GM21390 (cell line): ENCODE measurements around the gene AVEN.
"Not testable (repeated sequence)": the region's sequence is repeated elsewhere in the genome, so short reads cannot be mapped to it uniquely, and the experiment has no call there.

Source experiments
- ATAC-seq: cut with Tn5 transposase; IDR thresholded peaks from one replicate; pipeline ENCODE4 v1.9.1; 2021; ENCODE audit not compliant: unreplicated experiment

Gene AVEN

DNA sequence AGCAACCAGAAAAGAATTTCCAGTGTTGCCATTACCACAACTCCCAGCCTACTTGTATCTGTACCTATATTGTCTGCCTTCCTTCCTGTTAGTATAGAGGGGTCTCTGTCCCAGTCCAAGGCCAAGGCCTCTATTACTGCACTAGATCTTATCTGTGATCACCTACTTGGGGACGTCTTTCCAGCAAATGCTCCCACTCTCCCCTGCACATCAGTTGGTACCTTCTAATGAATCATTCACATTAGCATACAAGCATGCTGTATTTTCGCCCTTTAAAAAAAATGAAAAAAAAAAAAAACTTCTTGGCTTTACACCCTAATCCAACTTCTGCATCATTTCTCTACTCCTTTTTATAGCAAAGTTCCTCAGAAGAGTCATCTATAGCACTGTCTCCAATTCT lies 4.8 kb upstream of the AVEN start:
- no peak for ATAC-seq

DNA sequence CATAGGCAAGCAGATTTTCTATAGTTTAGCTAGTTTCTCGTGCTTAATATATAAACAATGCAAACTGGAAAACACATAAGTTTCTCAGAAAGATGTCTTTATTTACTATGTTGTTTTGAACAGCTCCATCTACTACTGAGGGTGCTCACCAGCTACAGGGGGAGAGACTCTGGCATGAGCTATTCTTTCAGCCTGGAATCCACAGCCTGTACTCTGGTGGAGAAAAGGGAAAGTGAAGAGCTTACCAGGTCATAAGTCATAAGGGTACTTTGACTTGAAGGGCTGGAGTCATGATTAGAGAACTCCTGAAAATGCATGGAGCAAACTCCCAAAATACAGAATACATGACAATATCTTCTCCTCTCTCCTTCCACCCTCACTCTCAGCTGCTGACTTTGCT lies 4.4 kb upstream of the AVEN start:
- ATAC-seq = no peak

DNA sequence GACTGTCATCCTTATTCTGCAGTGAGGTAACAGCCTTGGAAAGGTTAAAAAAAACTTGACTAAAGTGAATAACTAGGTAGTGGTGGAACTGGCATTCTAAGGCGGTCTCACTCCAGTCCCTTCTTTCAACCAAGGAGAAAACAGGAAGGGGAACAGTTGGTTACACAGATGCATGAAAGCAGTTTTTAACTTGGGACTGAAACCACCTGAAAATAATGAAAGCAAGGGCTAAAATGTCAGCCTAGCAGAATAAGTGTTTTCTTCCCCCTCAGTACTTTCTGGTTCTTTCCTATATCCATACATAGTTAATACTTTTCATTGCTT lies 748 bp upstream of the AVEN start:
- peak; percentile 17 for ATAC-seq

DNA sequence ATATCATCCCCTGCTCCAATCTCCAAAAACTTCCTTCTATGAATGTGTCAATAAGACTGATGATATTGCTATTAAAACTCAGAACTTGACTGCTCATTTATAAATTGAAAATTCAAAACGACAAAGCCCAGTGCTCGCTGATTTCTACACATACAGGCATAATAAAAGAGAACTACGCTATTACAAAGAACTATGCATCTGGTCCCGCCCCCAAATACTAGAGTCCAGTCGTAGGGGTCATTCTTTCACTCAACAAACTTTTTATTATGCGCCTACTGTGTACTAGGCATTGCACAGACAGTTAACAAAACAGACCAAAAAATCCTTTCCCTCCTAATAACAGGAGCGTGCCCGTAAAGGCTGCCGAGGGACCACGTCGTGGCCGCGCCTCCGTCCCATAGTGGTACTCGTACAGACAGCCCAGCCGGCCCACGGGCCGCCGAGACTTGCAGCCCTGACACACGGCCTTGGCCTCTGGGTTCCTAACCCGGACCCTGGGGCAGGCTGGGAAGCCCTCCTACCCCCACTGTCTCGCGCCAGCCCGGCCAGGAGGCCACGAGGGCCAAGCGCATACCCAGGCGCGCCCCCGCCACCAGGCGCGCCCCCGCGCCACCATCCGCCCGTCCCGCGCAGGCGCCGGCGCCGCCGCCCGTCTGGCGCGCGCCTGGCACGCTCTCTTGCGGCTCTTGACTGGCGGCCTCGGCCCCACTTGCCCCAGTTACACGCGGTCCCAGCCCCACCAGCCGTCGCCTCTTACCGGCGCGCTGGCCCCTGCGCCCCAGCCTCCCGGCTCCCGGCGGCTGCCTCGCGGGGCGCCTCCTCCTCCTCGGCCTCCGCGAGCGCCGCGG lies 757 bp downstream of the AVEN start:
- ATAC-seq = peak; percentile 63

DNA sequence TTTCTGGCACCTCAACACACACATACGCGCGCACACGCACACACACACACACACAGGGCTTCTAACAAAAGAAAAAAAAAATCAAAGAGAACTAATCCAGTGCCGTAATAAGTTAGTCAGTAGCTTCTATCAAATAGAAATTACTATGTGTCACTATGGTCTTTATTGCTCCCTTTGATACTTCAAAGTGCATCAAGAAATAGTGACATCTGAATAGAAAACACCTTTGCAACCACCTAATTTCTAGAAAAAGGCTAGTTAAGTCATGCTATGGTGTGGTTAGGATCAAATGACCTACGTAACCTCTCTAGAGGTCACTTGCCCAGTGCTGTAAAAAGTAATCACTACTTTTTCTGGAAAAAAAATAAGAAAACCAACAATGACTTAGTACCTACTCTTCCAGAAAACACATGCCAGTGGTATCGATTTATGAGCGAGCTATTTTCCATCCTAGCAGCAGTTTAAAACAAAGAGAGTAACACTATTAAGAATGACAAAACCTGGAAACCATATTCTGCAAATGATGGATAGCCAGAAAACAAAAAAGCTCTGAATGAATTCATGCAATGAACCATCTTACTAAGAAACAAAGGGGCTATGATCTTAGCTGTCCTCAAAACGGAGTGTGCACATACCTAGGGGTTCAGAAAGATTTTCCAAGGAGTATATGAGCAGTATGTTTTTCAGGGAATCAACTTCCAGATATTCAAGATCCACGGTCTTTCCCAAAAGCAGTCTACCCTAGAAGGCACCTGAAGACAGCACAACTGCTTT lies 6.8 kb downstream of the AVEN start:
- no peak for ATAC-seq

DNA sequence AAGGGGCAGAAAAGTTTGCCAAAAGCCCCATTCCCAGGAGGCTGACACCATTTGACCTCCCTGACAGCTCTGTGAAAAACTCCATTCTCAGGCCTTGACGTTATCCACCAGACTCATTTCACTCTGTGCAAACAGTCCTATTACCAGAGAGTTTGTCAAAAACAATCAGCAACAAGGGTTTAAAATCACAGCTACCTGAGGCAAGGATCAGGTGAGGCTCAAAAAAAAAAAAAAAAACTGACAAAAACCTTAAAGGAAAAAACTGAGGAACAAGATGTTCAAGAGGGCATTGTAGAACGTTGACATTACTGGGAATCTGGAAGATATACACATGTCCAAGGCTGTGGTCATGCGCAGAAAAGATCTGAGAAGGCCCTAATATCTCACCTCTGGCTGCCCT lies 11.4 kb downstream of the AVEN start:
- no peak for ATAC-seq

DNA sequence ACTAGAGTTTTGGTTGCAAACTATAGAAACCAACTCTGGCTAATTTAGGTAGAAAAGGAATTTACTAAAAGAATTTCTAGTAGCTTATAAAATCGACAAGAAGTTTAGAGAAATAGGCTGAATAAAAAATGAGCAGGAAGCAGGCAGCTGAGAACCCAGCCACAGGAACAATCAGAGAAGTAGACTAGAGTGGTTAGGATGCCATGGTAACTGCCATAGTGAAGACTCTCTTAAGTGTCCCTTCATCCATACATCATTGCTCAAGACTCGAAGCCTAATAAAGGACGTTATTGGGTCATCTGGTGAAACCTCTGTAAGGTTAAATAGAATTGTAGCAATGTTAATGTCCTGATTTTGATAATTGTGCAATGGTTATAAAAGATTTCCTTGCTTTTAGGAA lies 13.8 kb downstream of the AVEN start:
- no peak for ATAC-seq

DNA sequence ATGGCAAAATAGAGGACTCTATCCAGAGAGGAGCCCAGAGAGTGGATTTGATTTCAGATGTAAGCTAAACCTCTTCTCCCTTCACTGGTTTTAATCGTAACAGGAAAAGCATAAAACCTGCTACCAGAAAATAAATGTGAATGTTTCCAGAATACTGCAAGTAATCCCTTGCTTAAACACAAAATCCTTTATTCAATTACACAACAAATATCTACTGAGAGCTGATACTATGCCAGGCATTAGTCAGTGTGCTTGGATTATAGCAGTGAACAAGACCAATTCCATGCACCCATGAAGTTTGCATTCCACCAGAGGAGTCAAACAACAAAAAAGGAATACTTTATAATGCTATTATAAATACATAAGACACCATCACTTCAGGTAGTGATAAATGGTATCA lies 15.1 kb downstream of the AVEN start:
- no peak for ATAC-seq

DNA sequence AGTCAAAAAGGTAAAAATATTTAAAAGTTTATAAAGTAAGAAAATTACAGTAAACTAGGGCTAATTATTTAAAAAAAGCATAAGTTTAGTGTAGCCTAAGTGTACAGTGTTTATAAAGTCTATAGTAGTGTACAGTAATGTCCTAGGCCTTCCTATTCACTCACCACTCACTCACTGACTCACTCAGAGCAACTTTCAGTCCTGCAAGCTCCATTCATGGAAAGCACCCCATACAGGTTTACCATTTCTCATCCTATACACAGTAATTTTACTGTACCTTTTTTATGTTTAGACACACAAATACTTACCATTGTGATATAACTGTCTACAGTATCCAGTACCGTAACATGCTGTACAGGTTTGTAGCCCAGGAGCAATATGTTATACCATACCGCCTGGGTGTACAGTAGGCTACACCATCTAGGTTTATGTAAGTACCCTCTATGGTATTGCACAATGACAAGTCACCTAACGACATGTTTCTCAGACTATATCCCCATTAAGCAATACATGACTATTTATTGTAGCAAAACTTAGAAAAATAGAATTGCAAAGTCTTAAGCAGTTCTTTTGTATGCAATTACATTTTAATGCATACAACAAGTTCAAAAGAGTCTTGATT lies 19.5 kb downstream of the AVEN start:
- ATAC-seq = no peak

DNA sequence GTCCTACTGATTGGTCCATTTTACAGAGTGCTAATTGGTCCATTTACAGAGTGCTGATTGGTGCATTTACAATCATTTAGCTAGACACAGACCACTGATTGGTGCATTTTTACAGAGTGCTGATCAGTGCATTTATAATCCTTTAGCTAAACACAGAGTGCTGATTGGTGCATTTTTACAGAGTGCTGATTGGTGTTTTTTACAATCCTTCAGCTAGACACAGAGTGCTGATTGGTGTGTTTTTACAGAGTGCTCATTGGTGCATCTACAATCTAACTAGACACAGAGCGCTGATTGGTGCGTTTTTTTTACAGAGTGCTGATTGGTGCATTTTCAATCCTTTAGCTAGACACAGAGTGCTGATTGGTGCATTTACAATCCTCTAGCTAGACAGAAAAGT lies 20.3 kb downstream of the AVEN start:
- not testable (repeated sequence) for ATAC-seq

DNA sequence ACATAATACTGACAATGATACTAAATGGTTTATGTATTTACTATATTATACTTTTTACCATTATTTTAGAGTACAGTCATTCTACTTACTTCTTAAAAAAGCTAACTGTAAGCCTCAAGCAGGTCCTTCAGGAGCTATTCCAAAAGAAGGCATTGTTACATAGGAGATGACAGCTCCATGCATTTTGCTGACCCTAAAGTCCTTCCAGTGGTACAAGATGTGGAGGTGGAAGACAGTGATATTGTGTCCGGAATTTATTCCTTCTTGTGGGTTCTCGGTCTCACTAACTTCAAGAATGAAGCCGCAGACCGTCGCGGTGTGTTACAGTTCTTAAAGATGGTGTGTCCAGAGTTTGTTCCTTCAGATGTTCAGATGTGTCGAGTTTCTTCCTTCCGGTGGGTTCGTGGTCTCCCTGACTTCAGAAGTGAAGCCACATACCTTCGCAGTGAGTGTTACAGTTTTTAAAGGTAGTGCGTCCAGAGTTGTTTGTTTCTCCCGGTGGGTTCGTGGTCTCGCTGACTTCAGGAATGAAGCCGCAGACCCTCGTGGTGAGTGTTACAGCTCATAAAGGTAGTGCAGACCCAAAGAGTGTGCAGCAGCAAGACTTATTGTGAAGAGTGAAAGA lies 20.9 kb downstream of the AVEN start:
- no peak for ATAC-seq

DNA sequence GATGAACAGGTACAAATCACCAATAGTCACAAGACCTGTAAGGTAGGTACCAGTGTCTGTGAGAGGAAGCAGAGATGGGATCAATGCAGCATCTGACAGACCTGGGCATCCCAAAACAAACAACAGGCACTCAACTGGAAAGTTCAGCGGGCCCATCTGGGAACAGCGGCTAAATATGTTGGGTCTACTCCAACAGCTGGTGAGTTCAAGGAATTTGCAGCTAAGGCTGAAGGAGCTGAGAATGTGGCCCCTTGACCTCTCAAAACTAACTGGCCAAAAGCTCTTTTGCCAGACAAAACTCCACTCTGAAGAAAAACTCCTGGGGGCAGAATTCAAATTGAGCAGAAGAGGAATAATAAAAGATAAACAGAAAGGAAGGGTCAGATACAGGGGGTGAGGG lies 24.4 kb downstream of the AVEN start:
- ATAC-seq = no peak

DNA sequence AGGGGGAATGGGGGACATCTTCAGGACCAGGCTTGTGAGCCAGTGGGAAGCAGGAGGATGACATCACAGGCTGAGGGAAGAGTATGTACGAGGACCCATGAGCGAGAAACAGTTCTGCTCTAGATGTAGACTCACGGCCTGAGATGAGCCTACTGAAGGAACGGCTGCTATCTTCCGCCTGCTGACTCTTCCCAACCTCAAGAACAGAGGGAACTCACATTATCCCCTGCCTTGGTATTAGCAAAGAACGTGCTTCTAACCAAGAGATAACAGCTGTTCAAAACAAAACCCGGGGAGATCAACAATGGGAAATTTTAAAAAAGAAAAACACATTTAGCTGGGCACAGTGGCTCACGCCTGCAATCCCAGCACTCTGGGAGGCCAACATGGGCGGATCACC lies 25.3 kb downstream of the AVEN start:
- no peak for ATAC-seq

DNA sequence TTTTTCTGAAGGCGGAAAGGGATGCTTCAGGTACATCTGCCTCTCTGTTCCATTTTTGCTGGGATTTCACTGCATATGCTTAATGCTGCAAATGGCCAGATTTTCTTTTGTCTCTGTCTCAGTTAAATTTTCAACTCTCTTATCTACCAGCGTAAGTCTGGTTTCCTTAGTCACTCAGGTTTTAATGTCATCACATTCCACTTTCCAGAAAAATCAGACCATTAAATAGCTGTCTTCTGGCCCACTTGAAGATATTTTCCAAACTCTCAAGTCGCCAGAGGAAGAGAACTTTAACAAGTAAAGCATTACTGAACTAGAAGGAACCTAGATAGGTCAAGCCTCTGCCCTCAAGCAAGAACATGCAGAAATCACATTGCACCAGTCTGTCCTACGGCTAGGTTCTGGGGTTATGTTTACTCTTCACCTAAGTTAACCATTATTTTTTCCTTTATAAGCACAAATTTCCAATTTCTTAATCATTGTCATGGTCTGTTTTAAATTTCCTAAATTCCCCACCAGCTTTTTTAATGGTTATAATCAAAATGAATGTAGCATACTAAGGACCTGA lies 26.5 kb downstream of the AVEN start:
- no peak for ATAC-seq

DNA sequence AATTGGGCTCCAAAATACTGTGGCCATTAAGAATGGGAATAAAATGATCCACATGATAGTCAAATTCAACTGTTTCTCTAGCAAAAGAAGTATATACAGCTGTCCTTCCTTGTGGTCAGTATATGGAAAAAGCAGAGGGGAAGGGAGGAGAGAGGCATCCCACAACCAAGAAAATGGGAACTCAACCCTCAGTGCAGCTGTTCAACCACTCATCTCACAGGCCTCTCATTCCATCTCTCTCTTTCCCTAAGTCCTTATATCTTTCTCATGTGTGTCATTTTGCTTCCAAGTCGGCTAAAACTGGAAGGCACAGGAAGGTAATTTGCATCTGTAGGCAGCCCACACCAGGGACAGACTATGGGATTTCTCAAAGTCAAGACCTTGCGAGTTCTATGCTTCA lies 27.5 kb downstream of the AVEN start:
- ATAC-seq = no peak

DNA sequence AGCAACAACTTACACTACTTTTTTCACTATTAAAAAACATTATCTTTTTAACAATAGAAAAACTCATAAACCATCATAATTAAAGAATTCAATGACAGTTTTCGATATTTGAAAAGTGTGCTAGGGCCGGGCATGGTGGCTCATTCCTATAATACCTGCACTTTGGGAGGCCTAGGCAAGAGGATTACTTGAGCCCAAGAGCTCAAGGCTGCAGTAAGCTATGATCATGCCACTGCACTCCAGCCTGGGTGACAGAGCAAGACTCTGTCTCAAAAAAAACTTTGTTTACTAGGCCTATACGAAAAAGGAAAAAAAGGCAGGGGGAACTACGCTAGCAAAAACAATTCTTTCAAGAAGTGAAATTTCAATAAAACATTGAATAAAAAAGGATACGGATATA lies 28.1 kb downstream of the AVEN start:
- no peak for ATAC-seq

DNA sequence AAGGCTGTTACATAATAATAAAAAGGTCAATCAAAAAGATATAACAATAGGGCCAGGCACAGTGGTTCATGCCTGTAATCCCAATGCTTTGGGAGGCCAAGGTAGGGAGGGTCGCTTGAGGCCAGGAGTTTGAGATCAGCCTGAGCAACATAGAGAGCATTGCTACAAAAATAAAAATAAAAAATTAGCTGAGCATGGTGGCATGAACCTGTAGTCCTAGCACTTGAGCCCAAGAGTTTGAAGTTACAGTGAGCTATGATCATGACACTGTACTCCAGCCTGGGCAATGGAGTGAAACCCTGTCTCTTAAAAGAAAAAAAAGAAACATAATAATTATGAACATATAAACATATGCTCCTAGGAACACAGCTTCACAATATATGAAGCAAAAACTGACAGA lies 29.3 kb downstream of the AVEN start:
- ATAC-seq = no peak

DNA sequence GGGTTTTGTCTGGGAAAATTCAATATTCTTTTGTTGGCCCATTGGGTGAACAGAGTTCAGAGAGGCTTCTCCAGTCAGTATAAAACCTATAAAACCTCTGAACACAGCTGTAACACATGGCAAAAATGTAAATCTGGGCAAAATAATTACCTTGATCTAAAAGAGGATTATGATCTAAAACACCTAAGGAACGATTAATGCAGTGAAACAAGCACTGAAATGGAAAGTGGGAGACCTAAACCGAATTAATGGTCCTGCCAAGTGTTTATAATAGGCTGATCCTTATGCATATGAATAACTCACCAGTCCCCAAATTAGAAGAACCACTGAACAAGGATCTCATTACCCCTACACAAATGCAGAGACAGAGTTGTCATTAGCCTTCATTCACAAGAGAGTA lies 32.6 kb downstream of the AVEN start:
- ATAC-seq = no peak

DNA sequence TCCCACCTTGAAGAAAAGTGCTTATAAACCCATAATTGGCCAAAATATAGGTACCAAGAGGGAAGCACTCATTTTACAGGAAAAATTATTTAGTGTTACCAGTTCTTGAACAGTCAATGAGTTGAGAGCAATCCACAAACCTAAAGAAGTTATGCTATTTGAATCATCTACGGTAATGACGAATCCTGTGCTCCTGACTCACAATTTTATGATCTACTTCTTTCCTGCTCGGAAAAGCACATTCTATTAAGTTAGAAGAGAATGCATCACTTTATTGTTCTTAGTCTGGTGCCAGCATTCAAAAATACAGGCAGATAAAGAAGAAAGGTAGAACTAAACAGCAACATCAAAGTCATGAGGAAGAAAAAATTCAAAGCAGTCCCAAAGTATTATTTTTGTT lies 37.5 kb downstream of the AVEN start:
- no peak for ATAC-seq

DNA sequence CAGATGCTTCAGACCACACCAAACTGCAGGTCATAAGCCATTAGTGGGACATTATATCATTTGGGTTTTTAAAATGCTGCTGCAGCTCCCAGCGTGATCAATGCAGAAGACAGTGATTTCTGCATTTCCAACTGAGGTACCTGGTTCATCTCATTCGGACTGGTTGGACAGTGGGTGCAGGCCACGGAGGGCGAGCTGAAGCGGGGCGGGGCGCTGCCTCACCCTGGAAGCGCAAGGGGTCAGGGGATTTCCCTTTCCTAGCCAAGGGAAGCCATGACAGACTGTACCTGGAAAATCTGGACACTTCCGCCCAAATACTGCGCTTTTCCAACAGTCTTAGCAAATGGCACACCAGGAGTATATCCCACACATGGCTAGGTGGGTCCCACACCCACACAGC lies 43.3 kb downstream of the AVEN start:
- not testable (repeated sequence) for ATAC-seq

DNA sequence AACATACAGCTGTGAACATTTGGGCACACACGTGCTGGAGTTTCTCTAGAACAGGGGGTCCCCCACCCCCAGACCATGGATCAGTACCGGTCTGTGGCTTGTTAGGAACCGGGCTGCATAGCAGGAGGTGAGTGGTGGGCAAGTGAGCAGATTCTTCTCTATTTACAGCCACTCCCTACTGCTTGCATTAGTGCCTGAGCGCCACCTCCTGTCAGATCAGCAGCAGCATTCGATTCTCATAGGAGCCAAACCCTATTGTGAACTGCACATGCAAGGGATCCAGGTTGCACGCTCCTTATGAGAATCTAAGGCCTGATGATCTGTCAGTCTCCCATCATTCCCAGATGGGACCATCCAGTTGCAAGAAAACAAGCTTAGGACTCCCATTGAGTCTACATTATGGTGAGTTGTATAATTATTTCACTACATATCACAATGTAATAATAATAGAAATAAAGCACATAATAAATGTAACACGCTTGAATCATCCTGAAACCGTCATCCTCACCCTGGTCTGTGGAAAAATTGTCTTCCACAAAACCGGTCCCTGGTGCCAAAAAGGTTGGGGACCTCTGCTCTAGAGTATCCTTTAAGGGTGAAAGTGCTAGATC lies 44.9 kb downstream of the AVEN start:
- ATAC-seq = no peak
